Measurements from ENCODE around the gene REEP1. TPM values are rescaled to one million over a fixed set of nuclear protein-coding genes. Genes with fewer than 3 reads are reported as not detected.

The REEP1 gene
- total RNA-seq, 5 donors from 2014 or later (not counting 1 experiment from before 2014, with no cell fraction given), result 0.12 to 1.0 (median 0.18) TPM; not detected in 1

GRCh38 chr2:86292571-86293515, 44.6 kb downstream of the REEP1 start:
- POLR2A ChIA-PET, result interaction anchor here in 1 of 2 donors (0.6 kb wide), 1 partner anchor 73 kb away, joined by 3 read pairs; no protein-coding TSS in a partner anchor
- no peaks in the 10 kb centered on the region for H3K9me3 ChIP-seq
- CTCF ChIA-PET, result interaction anchor here in 1 of 2 donors (0.5 kb wide), 1 partner anchor 142 kb away, joined by 5 read pairs; no protein-coding TSS in a partner anchor
- Mint-ChIP-seq H3K4me1 (no peaks in the 10 kb centered on the region), H3K27ac (no peak overlapping the region), H3K4me3 (no peak overlapping the region), H3K27me3 (peaks cover 19 to 34% of the 10 kb centered on the region in 2 donors), H3K9me3 (no peaks in the 10 kb centered on the region), H3K36me3 (no peaks in the 10 kb centered on the region)
- H3K27ac ChIP-seq (ENCODE audit: low read length), result no peak overlapping the region
- peaks cover 0 to 26% of the 10 kb centered on the region in 2 experiments for H3K27me3 ChIP-seq (replicated peaks in 1 of 2; ENCODE audit: control insufficient read depth in 2 of 2, extremely low read depth in 1 of 2, insufficient read depth in 2 of 2, low read length in 1 of 2)
- no peak for DNase-seq
- no peak overlapping the region for H3K4me3 ChIP-seq (ENCODE audit: control insufficient read depth in 1 of 2, extremely low read depth in 1 of 2, low read length in 1 of 2)
- ATAC-seq (replicated peaks in 1 of 4), result no peak
- no peaks in the 10 kb centered on the region for H3K36me3 ChIP-seq (ENCODE audit: control insufficient read depth in 2 of 2, extremely low read depth in 1 of 2, insufficient read depth in 1 of 2, low read length in 1 of 2)
- 82% methylated on average over 6 of the region's 7 CpGs for WGBS (ENCODE audit: insufficient coverage)
- H3K4me1 ChIP-seq (ENCODE audit: control insufficient read depth in 1 of 2, extremely low read depth in 1 of 2, insufficient read depth in 2 of 2, low read length in 2 of 2), result no peaks in the 10 kb centered on the region

- Histone ChIP-seq H3K36me3 (ENCODE audit: control insufficient read depth in 2 of 2, extremely low read depth in 1 of 2, insufficient read depth in 1 of 2, low read length in 1 of 2) (no peaks in the 10 kb centered on the region), H3K4me1 (ENCODE audit: control insufficient read depth in 1 of 2, extremely low read depth in 1 of 2, insufficient read depth in 2 of 2, low read length in 2 of 2) (no peaks in the 10 kb centered on the region), H3K27ac (ENCODE audit: low read length) (no peak overlapping the region), H3K9me3 (no peaks in the 10 kb centered on the region), H3K27me3 (replicated peaks in 1 of 2; ENCODE audit: control insufficient read depth in 2 of 2, extremely low read depth in 1 of 2, insufficient read depth in 2 of 2, low read length in 1 of 2) (peaks cover 0 to 21% of the 10 kb centered on the region in 2 experiments), H3K4me3 (ENCODE audit: control insufficient read depth in 1 of 2, extremely low read depth in 1 of 2, low read length in 1 of 2) (no peak overlapping the region)
- ChIA-PET POLR2A (no interaction called here), CTCF (no interaction called here)
- WGBS (ENCODE audit: insufficient coverage), result 56% methylated on average over 3 of the region's 4 CpGs
- ATAC-seq (replicated peaks in 1 of 4) (no peak), DNase-seq (no peak)
- Mint-ChIP-seq H3K27ac (no peak overlapping the region), H3K4me3 (no peak overlapping the region), H3K9me3 (no peaks in the 10 kb centered on the region), H3K36me3 (no peaks in the 10 kb centered on the region), H3K27me3 (peaks cover 17 to 28% of the 10 kb centered on the region in 2 donors), H3K4me1 (no peaks in the 10 kb centered on the region)
Observed at GRCh38 chr2:86291328-86291662, 46.1 kb downstream of the REEP1 start.

- DNase-seq, result no peak
- Histone ChIP-seq H3K27me3 (replicated peaks in 1 of 2; ENCODE audit: control insufficient read depth in 2 of 2, extremely low read depth in 1 of 2, insufficient read depth in 2 of 2, low read length in 1 of 2) (peaks cover 0 to 25% of the 10 kb centered on the region in 2 experiments), H3K9me3 (no peaks in the 10 kb centered on the region), H3K36me3 (ENCODE audit: control insufficient read depth in 2 of 2, extremely low read depth in 1 of 2, insufficient read depth in 1 of 2, low read length in 1 of 2) (no peaks in the 10 kb centered on the region), H3K4me3 (ENCODE audit: control insufficient read depth in 1 of 2, extremely low read depth in 1 of 2, low read length in 1 of 2) (no peak overlapping the region), H3K4me1 (ENCODE audit: control insufficient read depth in 1 of 2, extremely low read depth in 1 of 2, insufficient read depth in 2 of 2, low read length in 2 of 2) (no peaks in the 10 kb centered on the region), H3K27ac (ENCODE audit: low read length) (no peak overlapping the region)
- POLR2A ChIA-PET, result no interaction called here
- Mint-ChIP-seq H3K4me1 (no peaks in the 10 kb centered on the region), H3K36me3 (no peaks in the 10 kb centered on the region), H3K27me3 (peaks cover 17 to 31% of the 10 kb centered on the region in 2 donors), H3K27ac (no peak overlapping the region), H3K9me3 (no peaks in the 10 kb centered on the region), H3K4me3 (no peak overlapping the region)
- CTCF ChIA-PET, result no interaction called here
- no peak for ATAC-seq (replicated peaks in 1 of 4)
- 86% methylated on average over 4 of the region's 5 CpGs for WGBS (ENCODE audit: insufficient coverage)
Observed at GRCh38 chr2:86290596-86291327, 46.7 kb downstream of the REEP1 start.

GRCh38 chr2:86286516-86286915, 50.9 kb downstream of the REEP1 start:
- CTCF ChIA-PET, result no interaction called here

GRCh38 chr2:86285981-86286380, 51.4 kb downstream of the REEP1 start:
- Histone ChIP-seq H3K36me3 (ENCODE audit: control insufficient read depth in 2 of 2, extremely low read depth in 1 of 2, insufficient read depth in 1 of 2, low read length in 1 of 2) (no peaks in the 10 kb centered on the region), H3K4me3 (ENCODE audit: control insufficient read depth in 1 of 2, extremely low read depth in 1 of 2, low read length in 1 of 2) (no peak overlapping the region), H3K27me3 (replicated peaks in 1 of 2; ENCODE audit: control insufficient read depth in 2 of 2, extremely low read depth in 1 of 2, insufficient read depth in 2 of 2, low read length in 1 of 2) (peaks cover 0 to 36% of the 10 kb centered on the region in 2 experiments), H3K27ac (ENCODE audit: low read length) (no peak overlapping the region), H3K9me3 (no peaks in the 10 kb centered on the region), H3K4me1 (ENCODE audit: control insufficient read depth in 1 of 2, extremely low read depth in 1 of 2, insufficient read depth in 2 of 2, low read length in 2 of 2) (no peaks in the 10 kb centered on the region)
- ATAC-seq (replicated peaks in 1 of 4), result no peak
- H3K27me3 Mint-ChIP-seq, result peaks cover 18 to 23% of the 10 kb centered on the region in 2 donors
- H3K36me3 Mint-ChIP-seq, result no peaks in the 10 kb centered on the region
- H3K4me1 Mint-ChIP-seq, result no peaks in the 10 kb centered on the region
- no peaks in the 10 kb centered on the region for H3K9me3 Mint-ChIP-seq
- ChIA-PET POLR2A (no interaction called here), CTCF (no interaction called here)
- no peak overlapping the region for H3K27ac Mint-ChIP-seq
- WGBS (ENCODE audit: insufficient coverage), result 85% methylated on average over 3 of the region's 7 CpGs
- no peak for DNase-seq
- H3K4me3 Mint-ChIP-seq, result no peak overlapping the region

More at GRCh38 chr2:86286516-86286915, 50.9 kb downstream of the REEP1 start:
- Mint-ChIP-seq H3K9me3 (no peaks in the 10 kb centered on the region), H3K36me3 (no peaks in the 10 kb centered on the region), H3K27me3 (peaks cover 22 to 23% of the 10 kb centered on the region in 2 donors), H3K4me3 (no peak overlapping the region), H3K27ac (no peak overlapping the region), H3K4me1 (no peaks in the 10 kb centered on the region)
- Histone ChIP-seq H3K4me1 (ENCODE audit: control insufficient read depth in 1 of 2, extremely low read depth in 1 of 2, insufficient read depth in 2 of 2, low read length in 2 of 2) (no peaks in the 10 kb centered on the region), H3K27me3 (replicated peaks in 1 of 2; ENCODE audit: control insufficient read depth in 2 of 2, extremely low read depth in 1 of 2, insufficient read depth in 2 of 2, low read length in 1 of 2) (peaks cover 0 to 32% of the 10 kb centered on the region in 2 experiments), H3K4me3 (ENCODE audit: control insufficient read depth in 1 of 2, extremely low read depth in 1 of 2, low read length in 1 of 2) (no peak overlapping the region), H3K9me3 (no peaks in the 10 kb centered on the region), H3K27ac (ENCODE audit: low read length) (no peak overlapping the region), H3K36me3 (ENCODE audit: control insufficient read depth in 2 of 2, extremely low read depth in 1 of 2, insufficient read depth in 1 of 2, low read length in 1 of 2) (no peaks in the 10 kb centered on the region)
- DNase-seq (no peak), ATAC-seq (replicated peaks in 1 of 4) (no peak)
- POLR2A ChIA-PET, result no interaction called here
- no CpG with 5 or more reads among the region's 3 CpGs for WGBS (ENCODE audit: insufficient coverage)

- POLR2A ChIA-PET, result no interaction called here
- no peaks in the 10 kb centered on the region for H3K4me1 Mint-ChIP-seq
- Histone ChIP-seq H3K4me1 (ENCODE audit: control insufficient read depth in 1 of 2, extremely low read depth in 1 of 2, insufficient read depth in 2 of 2, low read length in 2 of 2) (no peaks in the 10 kb centered on the region), H3K27ac (ENCODE audit: low read length) (no peak overlapping the region), H3K36me3 (ENCODE audit: control insufficient read depth in 2 of 2, extremely low read depth in 1 of 2, insufficient read depth in 1 of 2, low read length in 1 of 2) (no peaks in the 10 kb centered on the region), H3K27me3 (replicated peaks in 1 of 2; ENCODE audit: control insufficient read depth in 2 of 2, extremely low read depth in 1 of 2, insufficient read depth in 2 of 2, low read length in 1 of 2) (peaks cover 0 to 35% of the 10 kb centered on the region in 2 experiments), H3K4me3 (ENCODE audit: control insufficient read depth in 1 of 2, extremely low read depth in 1 of 2, low read length in 1 of 2) (no peak overlapping the region), H3K9me3 (no peaks in the 10 kb centered on the region)
- no peaks in the 10 kb centered on the region for H3K36me3 Mint-ChIP-seq
- DNase-seq, result no peak
- peaks cover 16 to 26% of the 10 kb centered on the region in 2 donors for H3K27me3 Mint-ChIP-seq
- no peak overlapping the region for H3K4me3 Mint-ChIP-seq
- WGBS (ENCODE audit: insufficient coverage), result 57% methylated on average over 1 of the region's 3 CpGs
- no peaks in the 10 kb centered on the region for H3K9me3 Mint-ChIP-seq
- ATAC-seq (replicated peaks in 1 of 4), result no peak
- H3K27ac Mint-ChIP-seq, result no peak overlapping the region
- CTCF ChIA-PET, result no interaction called here
Observed at GRCh38 chr2:86285571-86285970, 51.9 kb downstream of the REEP1 start.

Data from T-cell (primary cell).